ENCODE measurements around the gene HSF4.

HSF4 gene

DNA sequence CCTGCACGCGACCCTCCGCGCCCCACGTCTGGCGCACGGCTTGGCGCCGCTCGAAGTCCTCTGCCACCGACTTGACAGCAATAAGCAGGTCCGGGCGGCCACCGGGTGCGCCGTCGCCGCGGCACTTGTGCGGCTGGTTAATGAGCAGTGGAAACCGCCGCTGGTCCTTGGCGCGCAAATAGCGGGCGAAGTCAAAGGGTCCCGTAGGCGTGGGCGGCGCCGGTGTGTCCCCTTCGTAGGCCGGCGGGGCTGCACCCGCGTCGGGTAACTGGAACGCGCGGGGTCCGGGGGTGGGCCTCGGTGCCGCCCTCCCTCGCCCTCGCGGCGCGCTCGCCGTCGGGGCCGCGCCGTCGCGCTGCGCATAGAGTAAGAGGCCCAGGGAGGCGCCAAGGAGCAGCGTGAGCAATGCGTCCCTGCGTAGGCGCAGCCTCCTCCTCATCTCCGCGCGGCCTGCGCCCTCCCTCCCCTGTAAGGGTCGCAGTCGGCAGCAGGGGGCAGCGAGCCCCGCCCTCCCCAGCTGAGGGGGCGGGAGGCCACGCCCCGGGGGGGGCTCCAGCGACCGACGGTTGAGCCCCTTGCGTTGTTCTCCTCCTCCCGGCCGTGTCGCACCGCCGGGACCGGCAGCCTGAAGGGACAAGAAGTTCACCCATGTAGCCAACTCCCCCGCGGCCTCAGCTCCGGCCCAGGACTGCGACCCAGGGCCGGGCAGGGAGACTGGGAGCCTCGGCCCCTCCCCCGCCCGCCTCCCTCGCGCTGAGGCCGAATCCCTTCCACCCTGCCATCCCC is 14.3 kb upstream of the HSF4 start:
- DNase-seq, result no peak

DNA sequence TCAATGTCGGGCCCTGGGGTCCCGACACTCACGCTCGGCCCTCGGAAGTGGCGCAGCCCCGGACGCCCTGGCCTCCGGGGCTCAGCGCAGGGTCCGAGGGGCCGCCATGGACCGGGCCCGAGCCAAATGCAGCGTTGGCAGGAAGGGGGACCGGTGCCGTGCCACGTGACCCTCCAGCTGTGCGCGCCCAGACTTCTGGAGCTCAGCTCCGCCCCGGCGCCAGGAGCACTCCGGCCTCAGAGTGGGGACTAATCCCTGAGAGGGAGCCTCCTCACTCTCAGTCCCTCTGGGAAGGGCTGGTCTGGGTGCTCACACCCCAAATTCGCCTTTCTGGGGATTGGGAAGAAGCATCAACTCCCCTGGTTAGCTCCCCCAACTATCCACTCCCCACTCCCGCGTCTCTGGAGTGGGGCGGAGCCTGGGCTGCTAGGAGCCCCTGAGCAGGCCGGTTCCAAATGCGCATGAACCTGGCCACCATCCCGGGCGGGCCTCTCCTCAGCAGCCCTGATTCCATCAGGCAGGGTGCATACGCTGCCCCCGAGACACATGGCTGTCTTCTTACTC is 13.6 kb upstream of the HSF4 start, which contains the start of gene B3GNT9:
Gene B3GNT9, minus strand, starts transcription at position 166 of the 564 bp plus-strand sequence. CDS start 513 bp downstream, outside the sequence.
- no peak for DNase-seq

DNA sequence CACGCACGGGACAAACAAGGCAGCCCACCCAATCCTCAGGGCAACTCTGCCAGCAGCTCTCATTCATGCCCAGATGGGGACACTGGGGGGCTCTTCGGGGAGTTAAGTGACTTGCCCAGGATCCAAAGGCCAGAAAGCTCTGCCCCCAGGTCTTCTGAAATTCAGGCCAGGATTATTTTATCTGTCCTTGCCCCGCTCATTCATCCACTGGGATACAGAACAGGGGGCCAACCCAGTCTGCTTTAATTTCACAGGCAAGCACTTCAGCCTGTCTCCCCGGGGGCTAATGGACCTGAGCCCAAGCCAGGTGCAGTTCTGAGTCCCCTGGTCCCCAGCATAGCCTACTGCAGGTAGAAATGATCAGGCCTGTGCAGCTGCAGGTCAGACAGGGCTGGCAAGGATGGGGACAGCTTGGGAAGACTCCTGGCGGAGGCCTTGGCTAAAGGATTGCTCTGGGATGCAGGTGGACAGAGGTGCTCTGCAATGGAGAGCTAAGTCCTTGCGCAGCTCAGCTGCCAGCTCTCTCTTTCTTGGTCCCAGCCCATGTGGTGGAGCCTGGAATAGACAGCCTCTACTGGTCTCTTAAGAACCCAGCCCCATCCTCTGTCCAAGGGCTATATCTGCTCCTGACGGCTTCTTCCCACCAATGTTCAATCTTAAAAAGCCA is 13.0 kb upstream of the HSF4 start:
- no peak for DNase-seq

DNA sequence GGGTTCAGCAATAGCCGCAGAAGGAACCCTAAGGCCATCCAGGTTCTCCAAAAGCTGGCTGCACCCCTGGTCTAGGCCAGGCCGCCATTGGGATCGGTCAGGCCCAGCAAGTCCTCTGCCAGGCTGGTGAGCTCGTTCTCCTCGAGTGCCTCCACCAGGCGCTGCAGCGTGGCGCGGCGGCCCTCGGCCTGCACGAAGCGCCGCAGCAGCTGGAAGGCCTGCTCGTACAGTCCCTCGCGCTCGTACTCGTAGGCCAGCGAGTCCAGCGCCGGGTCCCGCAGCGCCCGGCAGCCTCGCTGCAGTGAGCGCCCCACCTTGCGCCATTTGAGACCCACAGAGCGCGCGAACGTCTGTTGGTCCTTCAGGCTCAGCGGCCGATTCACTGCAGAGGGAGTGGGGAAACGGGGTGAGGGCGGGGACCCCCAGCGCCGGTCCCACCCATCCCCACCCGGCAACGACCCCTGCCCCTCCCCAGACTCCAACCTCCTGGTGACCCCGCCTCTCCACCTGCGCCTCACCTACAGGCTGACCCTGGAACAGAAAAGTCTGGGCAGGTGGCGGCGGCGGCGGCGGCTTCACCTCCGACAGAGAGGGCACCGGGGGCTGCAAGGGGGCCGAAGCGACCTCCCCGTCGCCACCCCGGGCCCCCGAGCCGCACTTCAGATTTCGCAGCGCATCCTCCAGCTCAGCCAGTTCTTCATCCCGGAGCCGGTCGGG is 9.8 kb upstream of the HSF4 start:
- DNase-seq, result no peak

DNA sequence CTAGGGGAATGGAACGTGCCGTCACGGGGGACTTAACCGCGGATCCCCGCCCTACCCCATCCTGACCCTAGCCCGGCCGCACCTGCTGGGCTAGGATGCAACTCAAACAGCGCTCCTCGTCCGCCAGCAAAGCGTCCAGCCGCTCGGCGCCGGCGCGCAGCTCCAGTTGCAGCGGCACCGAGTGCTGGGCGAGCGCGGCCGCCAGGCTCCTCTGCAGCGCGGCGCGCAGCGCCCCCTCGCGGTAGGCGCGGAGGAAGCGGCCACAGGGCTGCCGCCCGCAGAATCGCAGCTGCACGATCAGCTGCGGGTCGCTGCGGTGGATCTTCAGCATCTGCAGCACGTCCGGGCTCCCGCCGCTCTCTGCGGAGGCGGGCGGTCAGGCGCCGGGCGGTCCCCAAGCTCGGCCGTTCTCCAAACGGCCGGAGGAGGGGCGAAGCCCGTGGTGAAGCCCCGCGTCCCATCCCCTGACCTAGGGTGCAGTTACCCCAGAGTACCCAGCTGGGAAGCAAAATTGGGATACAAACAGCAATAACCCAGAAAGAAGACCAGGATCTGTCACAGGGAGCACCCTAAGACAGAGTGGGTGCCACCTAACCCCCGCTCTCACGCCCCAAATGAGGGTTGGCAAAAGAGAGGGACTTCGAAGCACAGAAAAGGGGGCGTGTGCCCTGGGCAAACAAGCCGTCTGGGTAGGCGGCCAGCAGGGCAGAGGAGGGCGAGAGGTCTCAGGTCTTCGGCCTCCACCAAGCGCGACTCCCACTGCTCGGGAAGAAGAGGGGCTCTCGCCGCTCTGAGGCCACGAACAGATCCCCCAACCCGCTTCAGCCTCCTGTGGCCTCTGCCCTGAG is 9.0 kb upstream of the HSF4 start:
- DNase-seq, result peak; percentile 66

DNA sequence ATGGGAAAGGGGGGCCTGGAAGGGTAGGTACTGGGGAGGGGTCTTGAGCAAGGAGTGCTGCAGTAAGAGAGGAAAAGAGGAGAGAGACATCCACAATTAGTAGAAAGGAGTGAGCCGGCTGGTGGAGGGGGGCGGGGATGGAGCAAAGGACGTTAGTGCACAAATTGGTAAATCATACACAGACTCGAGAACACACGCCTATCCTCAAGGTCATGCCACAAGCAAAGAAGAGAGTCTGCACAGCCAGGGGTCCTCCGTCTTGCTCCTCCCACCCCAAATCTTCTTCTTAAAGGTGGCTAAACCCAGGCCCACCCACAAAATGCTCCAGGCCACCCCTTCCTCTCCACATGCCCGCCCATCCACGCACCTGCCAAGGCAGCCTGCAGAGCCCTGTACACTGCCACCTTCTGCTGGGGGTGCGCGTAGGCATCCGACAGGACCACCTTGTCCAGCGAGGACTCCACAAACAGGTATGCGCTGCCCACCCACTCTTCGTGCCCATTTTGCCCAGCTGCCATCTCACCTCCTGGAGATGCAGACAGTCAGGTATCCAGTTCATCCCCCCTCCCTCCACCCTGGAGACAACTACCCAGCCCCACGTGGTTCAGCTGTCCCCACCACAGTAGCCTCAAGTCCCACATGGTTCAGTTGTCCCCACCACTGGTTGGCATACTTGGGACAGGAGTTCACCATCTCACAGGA is 8.3 kb upstream of the HSF4 start:
- no peak for DNase-seq

DNA sequence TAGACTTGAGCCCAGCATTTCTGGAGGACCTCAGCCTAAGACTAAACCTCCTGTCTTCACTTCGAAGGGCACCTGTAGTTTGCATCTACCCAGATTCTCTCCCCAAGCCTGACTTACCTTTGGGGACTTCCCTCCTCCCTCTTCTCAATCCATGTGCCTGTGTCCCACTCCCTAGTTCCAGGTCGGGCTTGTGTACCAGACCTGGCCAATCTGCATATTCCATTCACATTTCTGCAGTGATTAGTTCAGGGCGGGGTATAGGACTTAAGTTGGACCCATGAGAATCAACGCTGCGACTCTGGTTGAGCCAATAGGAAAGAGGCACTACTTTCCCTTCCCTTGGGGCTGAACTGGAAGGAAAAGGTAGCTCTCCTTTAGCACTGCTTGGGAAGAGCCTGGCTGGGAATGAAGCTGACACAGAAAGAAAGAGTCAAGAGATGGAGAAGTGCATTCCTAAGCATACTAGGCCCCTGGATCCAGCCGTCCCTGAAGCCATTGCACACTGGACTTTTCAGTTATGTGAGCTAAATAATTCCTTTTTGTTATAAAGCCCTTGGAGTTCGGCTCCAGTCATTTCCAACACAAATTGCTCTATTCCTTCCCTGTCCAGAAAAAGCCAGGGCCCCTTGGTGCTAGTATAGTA is 7.3 kb upstream of the HSF4 start:
- no peak for DNase-seq

DNA sequence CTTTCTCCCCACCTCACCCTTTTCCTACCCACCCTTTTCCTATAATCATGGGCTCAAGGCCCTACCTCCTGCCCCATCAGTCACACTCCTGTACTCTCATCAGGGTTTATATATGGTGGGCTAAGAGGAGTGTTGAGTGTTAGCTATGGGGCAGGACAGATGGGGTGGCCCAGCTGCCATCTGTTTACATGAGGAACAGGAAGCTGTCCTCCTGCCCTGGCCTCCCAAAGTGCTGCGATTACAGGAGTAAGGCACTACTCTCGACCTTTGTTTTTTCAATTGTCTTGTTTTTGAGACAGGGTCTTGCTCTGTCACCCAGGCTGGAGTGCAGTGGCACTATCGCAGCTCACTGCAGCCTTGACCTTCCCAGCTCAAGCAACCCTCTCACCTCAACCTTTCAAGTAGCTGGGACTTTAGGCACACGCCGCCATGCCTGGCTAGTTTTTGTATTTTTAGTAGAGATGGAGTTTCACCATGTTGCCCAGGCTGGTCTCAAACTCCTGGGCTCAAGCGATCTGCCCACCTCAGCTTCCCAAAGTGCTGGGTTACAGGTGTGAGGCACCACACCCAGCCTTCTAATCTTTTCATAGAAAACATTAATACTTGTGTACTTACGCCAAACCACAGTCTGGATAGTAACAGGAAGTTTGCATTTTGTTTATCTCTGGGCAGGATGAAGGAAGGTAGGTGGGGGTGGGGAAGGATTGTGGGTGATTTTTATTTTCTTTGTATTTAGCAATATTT is 6.5 kb upstream of the HSF4 start:
- DNase-seq, result no peak

DNA sequence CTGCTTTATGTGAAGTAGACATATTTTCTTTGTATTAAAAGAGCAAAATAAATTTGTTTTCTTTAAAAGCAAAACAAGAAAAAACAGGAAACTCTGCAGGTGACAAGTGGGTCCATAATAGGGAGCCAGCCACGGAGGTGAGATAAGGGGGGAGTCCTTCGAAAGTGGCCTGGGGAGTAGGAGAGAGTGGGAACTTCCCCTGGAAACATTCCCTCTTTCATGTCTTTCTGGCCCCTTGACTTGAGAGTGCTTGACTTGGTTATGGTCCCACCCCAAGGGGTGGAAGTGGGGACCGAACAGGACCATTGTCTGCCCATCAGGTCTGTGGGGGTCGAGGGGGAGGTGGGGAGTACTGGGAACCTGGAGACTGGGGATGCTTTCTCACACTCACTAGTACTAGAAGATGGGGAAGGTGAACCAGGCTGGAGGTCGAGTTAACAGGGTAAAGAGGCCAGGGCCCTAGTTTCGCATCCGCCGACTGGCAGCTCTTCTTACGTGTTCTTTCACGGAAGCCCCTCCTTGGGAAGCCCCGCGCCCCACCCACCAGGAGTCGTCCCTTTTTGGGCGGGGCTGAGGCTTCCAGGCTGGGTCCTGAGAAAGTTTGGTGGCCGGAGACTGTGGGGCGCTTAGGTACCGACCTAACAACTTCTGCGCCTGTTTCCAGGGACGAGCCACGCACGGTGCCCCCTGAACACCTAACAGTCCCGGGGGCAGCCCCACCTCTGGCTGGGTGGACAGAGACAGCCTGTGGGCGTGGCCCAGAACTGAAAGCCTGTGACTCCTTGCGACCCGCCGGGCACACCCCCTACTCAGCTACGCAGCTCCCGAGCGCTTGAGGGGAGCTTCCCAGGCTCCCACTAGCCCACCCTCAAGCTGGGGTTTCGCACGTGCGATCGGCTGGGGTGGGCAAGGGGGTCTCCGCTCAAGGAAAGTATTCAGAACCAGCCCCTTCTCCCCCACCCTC is 5.6 kb upstream of the HSF4 start:
- no peak for DNase-seq

DNA sequence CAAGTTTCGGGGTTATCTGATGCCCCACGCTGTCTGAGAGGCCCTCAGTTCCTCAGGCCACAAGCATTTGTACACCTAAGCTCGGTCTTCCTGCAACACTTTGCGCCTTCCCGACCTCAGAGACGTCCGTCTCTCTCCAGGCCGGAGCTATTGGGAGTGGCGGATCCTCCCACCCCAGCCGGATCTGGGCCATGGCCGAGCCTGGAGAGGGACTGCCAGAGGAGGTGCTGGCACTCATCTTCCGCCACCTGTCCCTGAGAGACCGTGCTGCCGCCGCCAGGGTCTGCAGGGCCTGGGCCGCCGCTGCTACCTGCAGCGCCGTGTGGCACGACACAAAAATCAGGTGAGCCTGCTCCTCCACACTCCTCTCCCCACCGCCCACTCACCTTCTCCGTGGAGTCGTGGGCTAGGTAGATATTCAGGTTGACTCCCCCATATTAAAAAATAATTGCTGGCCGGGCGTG is 2.9 kb upstream of the HSF4 start:
- DNase-seq, result no peak

DNA sequence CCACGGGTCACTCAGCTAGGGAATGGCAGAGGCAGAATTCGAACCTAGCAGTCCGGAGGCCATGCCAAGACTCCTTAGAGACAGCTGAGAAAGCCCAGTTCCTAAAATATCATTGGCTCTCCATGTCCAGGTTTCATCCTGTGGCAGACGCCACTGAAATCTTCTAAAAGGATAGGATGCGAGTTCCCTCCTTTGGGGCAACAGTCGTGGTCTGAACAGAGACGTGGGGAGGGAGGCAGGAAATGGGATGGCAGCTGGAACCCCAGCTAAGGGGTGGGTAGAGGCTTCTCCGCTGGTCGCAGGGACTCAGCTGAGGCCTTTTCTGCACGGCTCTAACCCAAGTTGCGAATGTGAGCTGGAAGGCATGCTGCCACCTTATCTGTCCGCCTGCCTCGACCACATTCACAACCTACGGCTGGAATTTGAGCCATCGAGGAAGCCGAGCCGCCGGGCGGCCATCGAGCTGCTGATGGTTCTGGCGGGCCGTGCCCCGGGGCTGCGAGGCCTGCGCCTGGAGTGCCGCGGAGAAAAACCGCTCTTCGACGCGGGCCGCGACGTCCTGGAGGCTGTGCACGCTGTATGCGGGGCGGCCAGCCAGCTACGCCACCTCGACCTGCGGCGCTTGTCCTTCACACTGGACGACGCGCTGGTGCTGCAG is 1.9 kb upstream of the HSF4 start:
- no peak for DNase-seq

DNA sequence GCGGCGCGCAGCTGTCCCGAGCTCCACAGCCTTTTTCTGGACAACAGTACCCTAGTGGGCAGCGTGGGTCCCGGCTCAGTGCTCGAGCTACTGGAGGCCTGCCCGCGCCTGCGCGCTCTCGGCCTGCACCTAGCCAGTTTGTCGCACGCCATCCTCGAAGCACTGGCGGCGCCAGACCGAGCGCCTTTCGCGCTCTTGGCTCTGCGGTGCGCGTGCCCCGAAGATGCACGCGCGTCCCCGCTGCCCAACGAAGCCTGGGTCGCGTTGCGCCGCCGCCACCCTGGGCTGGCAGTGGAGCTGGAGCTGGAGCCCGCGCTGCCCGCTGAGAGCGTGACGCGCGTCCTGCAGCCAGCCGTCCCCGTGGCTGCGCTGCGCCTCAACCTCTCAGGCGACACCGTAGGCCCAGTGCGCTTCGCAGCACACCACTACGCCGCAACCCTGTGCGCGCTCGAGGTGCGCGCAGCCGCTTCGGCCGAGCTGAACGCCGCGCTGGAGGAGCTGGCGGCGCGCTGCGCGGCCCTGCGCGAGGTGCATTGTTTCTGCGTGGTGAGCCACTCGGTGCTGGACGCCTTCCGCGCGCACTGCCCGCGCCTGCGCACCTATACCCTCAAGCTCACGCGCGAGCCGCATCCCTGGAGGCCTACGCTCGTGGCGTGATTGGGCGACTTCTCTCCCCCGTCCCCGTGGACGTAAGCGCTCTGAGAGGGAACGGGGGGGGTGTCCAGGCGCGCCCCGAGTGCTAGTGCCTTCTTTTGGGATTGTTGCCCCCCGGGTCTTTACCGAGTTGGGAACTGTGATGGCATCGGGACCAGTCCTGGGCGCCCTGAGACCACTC is 1.2 kb upstream of the HSF4 start:
- DNase-seq, result no peak

DNA sequence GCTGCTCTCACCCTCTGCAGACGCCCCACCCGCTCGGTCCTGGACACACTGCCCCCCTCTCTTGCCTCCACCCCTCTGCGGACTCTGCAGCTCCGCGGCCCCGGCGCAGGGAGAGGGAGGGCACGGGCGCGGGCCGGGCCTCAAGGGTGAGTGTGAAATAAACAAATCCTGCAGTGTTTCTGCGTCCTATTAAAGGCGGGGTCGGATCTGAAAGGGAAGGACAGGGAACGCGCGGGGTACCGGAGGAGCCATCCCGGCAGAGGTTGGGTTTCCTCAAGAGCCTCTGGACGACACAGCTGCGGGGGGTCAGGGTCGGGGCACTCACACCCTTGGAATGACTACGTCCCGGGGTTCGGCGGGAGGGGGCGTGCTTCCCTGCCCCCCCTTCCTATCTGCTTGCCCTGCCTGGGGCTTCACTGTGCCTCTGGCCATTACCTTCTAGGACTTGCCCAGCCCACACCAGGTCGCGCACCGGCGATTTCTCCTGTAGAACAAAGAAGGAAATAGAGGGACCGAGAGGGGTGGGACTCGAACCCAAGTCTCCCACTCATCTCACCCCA is 466 bp upstream of the HSF4 start:
- DNase-seq, result no peak

DNA sequence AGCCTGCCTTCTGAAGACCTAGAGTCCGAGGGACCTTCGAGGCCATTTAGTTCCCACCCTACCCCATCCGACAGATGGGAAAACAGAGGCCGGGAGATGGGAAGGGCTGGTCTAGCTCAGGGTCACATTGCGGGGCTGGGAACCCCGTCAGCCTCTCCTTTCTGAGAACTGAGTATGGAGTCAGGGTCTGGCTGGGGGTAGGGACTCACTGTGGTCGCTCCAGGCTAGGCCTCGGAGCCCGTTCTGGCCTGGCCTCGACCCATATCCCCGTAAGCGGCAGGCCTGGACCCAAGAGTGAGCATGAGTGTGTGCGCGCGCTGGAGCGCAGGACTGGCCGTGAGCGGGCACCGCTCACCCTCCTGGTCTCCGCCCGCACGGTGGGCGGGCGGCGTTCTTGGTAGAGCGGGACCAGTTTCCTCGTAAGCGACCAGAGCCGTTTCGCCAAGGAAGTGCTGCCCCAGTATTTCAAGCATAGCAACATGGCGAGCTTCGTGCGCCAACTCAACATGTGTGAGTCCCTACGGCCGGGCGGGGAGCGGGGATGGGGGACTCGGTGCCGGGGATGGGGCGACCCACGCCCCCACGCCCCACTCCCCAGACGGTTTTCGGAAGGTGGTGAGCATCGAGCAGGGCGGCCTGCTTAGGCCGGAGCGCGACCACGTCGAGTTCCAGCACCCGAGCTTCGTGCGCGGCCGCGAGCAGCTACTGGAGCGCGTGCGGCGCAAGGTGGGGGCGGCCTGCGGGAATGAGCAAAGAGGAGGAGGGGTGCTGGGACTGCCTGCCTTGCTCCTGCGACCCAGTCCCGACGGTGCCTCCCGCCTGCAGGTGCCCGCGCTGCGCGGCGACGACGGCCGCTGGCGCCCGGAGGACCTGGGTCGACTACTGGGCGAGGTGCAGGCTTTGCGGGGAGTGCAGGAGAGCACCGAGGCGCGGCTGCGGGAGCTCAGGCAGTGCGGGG is 855 bp downstream of the HSF4 start:
- no peak for DNase-seq

DNA sequence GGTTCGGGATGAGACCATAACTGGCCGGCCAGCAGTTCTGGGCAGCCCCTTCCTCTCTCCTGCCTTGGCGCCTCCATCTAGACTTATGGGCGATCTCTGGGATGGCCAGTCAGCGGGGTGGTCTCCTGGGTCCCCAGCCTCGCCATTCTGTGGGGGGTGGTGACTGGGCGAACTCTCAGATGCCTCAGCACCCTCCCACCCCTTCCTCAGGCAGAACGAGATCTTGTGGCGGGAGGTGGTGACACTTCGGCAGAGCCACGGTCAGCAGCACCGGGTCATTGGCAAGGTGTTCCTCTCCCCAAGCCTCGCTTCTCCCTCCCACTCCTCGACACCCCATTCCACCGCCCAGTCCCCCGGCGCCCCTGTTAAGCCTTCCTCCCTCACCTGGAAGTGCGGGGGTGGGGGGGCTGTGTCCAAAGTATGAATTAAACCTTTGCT is 1.6 kb downstream of the HSF4 start:
- DNase-seq, result no peak

DNA sequence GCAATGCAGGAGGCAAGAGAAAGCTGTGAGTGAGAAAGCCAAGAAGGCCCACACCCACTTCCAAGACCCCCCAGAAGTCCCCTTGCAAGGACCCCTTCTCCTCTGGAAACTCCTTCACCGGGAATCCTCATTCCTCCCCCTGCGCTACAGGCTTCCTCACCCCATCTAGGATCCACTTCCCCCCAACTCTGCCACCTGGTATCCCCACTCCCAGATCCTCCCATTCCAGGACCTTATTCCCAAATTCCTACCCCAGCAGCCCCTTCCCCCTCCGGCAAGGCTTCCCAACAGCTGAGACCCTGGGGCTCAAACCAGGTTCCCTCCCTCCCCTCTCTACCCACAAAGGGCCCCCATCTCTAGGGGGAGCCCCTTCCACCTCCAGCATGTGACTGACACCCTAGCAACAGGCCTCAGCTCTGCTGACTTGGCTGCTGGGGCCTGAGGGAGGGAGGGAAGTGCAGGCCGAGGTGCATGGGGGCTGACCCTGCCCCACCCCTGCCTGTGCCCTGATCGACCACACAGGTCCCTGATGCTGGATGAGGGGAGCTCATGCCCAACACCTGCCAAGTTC is 2.1 kb downstream of the HSF4 start:
- DNase-seq, result no peak

All from activated gamma-delta T cell (primary cell).